Dermis lymphatic vessel endothelial cell (primary cell): Measurements from ENCODE around the gene GAGE1. TPM values are rescaled to one million over a fixed set of nuclear protein-coding genes. Genes with fewer than 3 reads are reported as not detected.

Experiments used
- total RNA-seq: library from RNA; depleted of rRNA; stranded (reverse); fragments of >200 nt; gene quantifications from 2 replicates; pipeline ENCODE4 v1.2.1, GENCODE V29; 2014

GAGE1 gene, protein sequence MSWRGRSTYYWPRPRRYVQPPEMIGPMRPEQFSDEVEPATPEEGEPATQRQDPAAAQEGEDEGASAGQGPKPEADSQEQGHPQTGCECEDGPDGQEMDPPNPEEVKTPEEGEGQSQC
- not detected in 2 replicates for total RNA-seq

DNA sequence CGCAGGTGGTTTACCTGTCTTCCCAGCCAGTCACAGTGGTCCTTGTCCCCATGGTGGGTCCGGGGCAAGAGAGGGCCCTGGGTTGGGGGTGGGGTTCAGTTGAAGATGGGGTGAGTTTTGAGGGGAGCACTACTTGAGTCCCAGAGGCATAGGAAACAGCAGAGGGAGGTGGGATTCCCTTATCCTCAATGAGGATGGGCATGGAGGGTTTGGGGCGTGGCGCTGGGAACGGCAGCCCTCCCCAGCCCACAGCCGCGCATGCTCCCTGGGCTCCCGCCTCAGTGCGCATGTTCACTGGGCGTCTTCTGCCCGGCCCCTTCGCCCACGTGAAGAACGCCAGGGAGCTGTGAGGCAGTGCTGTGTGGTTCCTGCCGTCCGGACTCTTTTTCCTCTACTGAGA lies at the start of gene GAGE1:
TSS of gene GAGE1 (plus strand) at position 301 of the 400 bp plus-strand sequence. CDS start 1,155 bp downstream, outside the sequence.

DNA sequence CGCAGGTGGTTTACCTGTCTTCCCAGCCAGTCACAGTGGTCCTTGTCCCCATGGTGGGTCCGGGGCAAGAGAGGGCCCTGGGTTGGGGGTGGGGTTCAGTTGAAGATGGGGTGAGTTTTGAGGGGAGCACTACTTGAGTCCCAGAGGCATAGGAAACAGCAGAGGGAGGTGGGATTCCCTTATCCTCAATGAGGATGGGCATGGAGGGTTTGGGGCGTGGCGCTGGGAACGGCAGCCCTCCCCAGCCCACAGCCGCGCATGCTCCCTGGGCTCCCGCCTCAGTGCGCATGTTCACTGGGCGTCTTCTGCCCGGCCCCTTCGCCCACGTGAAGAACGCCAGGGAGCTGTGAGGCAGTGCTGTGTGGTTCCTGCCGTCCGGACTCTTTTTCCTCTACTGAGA lies 47.8 kb upstream of the GAGE1 start, which contains the start of gene GAGE12E:
TSS of gene GAGE12E (plus strand) at position 301 of the 400 bp plus-strand sequence. CDS start 1,155 bp downstream, outside the sequence.

DNA sequence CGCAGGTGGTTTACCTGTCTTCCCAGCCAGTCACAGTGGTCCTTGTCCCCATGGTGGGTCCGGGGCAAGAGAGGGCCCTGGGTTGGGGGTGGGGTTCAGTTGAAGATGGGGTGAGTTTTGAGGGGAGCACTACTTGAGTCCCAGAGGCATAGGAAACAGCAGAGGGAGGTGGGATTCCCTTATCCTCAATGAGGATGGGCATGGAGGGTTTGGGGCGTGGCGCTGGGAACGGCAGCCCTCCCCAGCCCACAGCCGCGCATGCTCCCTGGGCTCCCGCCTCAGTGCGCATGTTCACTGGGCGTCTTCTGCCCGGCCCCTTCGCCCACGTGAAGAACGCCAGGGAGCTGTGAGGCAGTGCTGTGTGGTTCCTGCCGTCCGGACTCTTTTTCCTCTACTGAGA lies 38.3 kb upstream of the GAGE1 start, which contains the start of gene GAGE12F:
TSS of gene GAGE12F (plus strand) at position 301 of the 400 bp plus-strand sequence. CDS start 1,155 bp downstream, outside the sequence.

DNA sequence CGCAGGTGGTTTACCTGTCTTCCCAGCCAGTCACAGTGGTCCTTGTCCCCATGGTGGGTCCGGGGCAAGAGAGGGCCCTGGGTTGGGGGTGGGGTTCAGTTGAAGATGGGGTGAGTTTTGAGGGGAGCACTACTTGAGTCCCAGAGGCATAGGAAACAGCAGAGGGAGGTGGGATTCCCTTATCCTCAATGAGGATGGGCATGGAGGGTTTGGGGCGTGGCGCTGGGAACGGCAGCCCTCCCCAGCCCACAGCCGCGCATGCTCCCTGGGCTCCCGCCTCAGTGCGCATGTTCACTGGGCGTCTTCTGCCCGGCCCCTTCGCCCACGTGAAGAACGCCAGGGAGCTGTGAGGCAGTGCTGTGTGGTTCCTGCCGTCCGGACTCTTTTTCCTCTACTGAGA lies 28.7 kb upstream of the GAGE1 start, which contains the start of gene GAGE12G:
TSS of gene GAGE12G (plus strand) at position 301 of the 400 bp plus-strand sequence. CDS start 1,155 bp downstream, outside the sequence.

DNA sequence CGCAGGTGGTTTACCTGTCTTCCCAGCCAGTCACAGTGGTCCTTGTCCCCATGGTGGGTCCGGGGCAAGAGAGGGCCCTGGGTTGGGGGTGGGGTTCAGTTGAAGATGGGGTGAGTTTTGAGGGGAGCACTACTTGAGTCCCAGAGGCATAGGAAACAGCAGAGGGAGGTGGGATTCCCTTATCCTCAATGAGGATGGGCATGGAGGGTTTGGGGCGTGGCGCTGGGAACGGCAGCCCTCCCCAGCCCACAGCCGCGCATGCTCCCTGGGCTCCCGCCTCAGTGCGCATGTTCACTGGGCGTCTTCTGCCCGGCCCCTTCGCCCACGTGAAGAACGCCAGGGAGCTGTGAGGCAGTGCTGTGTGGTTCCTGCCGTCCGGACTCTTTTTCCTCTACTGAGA lies 19.2 kb upstream of the GAGE1 start, which contains the start of gene GAGE12H:
TSS of gene GAGE12H (plus strand) at position 301 of the 400 bp plus-strand sequence. CDS start 1,155 bp downstream, outside the sequence.

DNA sequence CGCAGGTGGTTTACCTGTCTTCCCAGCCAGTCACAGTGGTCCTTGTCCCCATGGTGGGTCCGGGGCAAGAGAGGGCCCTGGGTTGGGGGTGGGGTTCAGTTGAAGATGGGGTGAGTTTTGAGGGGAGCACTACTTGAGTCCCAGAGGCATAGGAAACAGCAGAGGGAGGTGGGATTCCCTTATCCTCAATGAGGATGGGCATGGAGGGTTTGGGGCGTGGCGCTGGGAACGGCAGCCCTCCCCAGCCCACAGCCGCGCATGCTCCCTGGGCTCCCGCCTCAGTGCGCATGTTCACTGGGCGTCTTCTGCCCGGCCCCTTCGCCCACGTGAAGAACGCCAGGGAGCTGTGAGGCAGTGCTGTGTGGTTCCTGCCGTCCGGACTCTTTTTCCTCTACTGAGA lies 9.6 kb upstream of the GAGE1 start, which contains the start of gene GAGE2A:
TSS of gene GAGE2A (plus strand) at position 301 of the 400 bp plus-strand sequence. CDS start 1,155 bp downstream, outside the sequence.

Other genes starting within 250 kb of the GAGE1 start
- gene GAGE12C, start 66.8 kb upstream of the GAGE1 start, total RNA-seq = not detected in 2 replicates
- not detected in 2 replicates for gene GAGE12D, start 57.3 kb upstream of the GAGE1 start, total RNA-seq
- not detected in 2 replicates for gene GAGE12E, start 47.7 kb upstream of the GAGE1 start, total RNA-seq
- gene GAGE12F, start 38.2 kb upstream of the GAGE1 start, total RNA-seq = not detected in 2 replicates
- not detected in 2 replicates for gene GAGE12G, start 28.6 kb upstream of the GAGE1 start, total RNA-seq
- not detected in 2 replicates for gene GAGE12H, start 19.1 kb upstream of the GAGE1 start, total RNA-seq
- not detected in 2 replicates for gene GAGE2A, start 9.5 kb upstream of the GAGE1 start, total RNA-seq
- gene PAGE1, start 97.0 kb downstream of the GAGE1 start, total RNA-seq = not detected in 2 replicates
- not detected in 2 replicates for gene PAGE4, start 230.3 kb downstream of the GAGE1 start, total RNA-seq